ENCODE data around the gene ZNF394. TPM values are rescaled to one million over a fixed set of nuclear protein-coding genes. Genes with fewer than 3 reads are reported as not detected.

ZNF394 gene
- total RNA-seq, 1 donor = 23.4 TPM

GRCh38 chr7:99497766-99498545, 2.1 kb downstream of the ZNF394 start:
- TF ChIP-seq CTCF (IDR thresholded peaks at IDR 0.05; ENCODE audit: insufficient read depth, low read length) = no peak
- peak overlapping the region; percentile 95 for H3K4me3 ChIP-seq (ENCODE audit: low read depth, low read length)
- DNase-seq (ENCODE audit: low read depth) = no peak

DNA sequence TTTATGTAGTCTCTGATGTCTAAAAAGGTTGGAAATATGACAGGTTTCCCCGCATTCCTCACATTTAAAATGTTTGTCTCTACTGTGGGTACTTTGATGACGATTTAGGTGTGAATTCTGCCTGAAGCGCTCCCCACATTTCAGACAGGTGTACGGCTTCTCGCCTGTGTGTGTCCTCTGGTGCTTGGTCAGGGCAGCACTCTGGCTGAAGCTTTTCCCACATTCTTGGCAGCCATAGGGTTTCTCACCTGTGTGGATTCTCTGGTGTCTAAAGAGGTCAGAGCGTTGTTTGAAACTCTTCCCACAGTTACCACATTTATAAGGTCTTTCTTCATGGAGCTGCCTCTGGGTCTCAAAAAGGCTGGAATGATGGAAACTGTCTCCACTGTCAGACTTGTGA, 6.3 kb downstream of the ZNF394 start:
- no peak for TF ChIP-seq CTCF (IDR thresholded peaks at IDR 0.05; ENCODE audit: insufficient read depth, low read length)
- no peak overlapping the region for H3K4me3 ChIP-seq (ENCODE audit: low read depth, low read length)
- DNase-seq (ENCODE audit: low read depth) = no peak

DNA sequence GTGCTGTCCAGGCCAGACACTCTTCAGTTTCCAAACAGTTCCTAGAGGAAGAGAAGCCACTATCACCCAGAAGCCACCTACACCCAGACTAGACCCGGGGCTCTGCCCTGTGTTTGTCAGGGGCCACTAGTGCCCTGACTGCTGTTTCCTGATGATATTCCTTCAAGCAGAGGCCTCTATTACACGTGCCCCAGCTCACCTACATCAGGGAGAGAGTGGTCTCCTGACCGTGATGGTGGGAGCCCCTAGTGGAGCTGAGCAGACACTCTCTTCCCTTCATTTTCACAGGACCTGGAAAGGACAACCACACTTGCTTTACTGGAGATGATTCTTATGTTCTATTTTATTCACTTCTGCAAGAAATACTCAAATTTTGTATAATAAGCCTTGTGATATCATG, 9.2 kb downstream of the ZNF394 start:
- TF ChIP-seq CTCF (IDR thresholded peaks at IDR 0.05; ENCODE audit: insufficient read depth, low read length) = no peak
- H3K4me3 ChIP-seq (ENCODE audit: low read depth, low read length) = no peak overlapping the region
- DNase-seq (ENCODE audit: low read depth) = no peak

DNA sequence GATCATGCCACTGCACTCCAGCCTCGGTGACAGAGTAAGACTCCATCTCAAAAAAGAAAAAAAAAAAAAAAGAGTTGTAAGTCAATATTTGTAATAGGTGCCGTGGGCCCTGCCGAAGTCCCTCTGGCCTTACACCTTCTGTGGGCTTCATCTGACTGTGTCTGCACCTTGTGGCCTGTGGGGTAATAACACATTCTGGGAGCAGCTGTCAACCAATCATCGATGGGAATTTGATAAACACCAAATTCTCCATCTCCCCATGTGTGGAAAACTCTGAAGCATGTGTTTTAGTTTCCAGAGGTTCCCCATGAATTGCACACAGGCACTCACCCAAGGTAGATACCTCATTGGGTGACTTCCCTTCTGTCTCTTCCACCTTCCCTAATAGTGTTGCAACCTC, 10.8 kb downstream of the ZNF394 start:
- H3K4me3 ChIP-seq (ENCODE audit: low read depth, low read length) = no peak overlapping the region
- TF ChIP-seq CTCF (IDR thresholded peaks at IDR 0.05; ENCODE audit: insufficient read depth, low read length) = no peak
- DNase-seq (ENCODE audit: low read depth) = no peak

- no peak for DNase-seq (ENCODE audit: low read depth)
- no peak for TF ChIP-seq CTCF (IDR thresholded peaks at IDR 0.05; ENCODE audit: insufficient read depth, low read length)
These were observed 15.0 kb downstream of the ZNF394 start for GRCh38 chr7:99485094-99485493.

DNA sequence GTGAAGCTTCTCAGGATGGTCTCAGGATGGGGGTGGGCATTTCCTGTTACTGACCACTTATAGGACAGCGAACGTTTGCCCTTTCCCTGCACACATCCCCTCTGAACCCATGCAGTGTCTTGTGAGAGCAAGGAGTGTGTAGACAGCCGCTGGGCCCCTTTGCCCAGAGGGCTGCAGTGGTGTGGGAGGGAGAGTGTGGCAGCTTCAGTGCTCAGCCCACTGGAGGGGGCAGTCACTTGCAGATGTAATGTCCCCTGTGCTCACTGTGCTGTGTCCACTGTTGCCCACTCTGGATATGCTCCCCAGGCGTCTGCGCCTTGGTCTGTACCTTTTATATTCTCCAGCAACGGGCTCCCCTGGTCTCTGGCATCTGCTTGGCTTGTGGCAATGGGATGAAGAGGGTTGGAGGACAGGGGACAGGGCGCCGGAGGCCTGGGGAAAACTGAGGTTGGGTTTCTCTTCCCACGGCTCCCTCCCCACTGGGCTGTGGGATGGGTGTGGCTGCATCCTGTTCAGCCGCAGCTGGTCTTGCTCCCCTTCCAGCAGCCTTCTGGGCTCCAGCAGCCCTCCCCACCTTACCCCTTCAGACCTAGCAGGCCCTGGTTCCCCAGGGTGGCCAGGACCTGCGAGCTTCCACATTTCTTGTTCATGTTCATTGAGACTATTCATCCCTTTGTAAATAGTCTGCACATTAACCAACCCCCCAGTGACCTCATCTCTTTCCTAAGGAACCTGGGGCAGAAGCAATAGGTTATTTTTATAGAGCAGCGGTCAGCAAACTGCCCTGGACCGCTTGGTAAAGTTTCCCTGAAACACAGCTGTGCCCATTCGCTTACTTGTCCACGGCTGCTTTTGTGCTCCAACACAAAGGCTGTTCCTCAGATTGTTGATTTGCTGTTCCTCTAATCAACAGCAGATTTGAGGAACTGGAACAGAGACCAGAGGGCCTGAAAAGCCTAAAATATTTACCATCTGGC, 21.3 kb downstream of the ZNF394 start:
- no peak for TF ChIP-seq CTCF (IDR thresholded peaks at IDR 0.05; ENCODE audit: insufficient read depth, low read length)
- H3K4me3 ChIP-seq (ENCODE audit: low read depth, low read length) = no peak overlapping the region
- DNase-seq (ENCODE audit: low read depth) = no peak

More at GRCh38 chr7:99485094-99485493, 15.0 kb downstream of the ZNF394 start:
- no peak overlapping the region for H3K4me3 ChIP-seq (ENCODE audit: low read depth, low read length)

Data from fibroblast of the aortic adventitia (primary cell).